Measurements from ENCODE around the gene GPRC6A. TPM values are rescaled to one million over a fixed set of nuclear protein-coding genes. Genes with fewer than 3 reads are reported as not detected.

Gene GPRC6A
- polyA plus RNA-seq, 3 donors, result 0.11 to 0.38 (median 0.17) TPM

DNA sequence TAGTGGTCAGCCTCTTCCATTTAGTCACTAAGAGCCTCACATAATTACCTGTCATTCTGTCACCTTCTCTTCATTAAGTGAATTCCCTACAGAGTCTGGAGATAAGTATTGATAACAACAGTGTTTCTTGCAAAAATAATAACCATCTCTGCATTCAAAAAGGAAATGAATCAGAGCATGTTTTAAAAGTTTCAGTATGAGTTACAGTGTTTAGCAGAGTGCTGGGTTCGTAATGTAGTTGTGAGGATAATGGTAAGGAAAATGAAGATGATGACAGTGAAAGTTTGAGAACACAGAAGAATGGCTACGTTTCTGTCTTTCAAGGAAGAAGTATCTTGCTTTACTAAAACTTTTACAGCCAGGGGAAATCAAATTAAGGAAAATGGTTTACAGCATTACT lies 31.3 kb downstream of the GPRC6A start:
- no peak for DNase-seq (ENCODE audit: extremely low read depth in 1 of 11, low read depth in 9 of 11, low spot score in 4 of 11)

DNA sequence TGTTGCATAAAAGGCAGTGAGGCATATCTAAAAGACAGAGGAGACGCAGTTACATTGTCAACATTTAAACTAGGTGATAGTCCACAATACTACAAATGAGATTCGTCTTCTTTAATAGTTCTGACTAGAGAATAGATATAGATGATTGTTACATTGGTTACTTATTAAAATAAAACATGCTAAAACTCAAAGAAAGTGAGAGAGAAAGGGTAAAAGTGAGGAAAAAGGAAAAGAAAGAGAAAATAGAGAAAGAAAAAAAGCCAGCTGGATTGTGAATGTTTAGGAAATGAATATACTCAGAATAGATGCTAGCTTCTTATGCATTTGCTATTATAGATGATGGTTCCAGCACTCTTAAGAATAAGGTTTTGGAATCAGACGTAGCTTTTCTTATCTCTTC lies 35.7 kb downstream of the GPRC6A start:
- DNase-seq (ENCODE audit: extremely low read depth in 1 of 11, low read depth in 9 of 11, low spot score in 4 of 11), result no peak

DNA sequence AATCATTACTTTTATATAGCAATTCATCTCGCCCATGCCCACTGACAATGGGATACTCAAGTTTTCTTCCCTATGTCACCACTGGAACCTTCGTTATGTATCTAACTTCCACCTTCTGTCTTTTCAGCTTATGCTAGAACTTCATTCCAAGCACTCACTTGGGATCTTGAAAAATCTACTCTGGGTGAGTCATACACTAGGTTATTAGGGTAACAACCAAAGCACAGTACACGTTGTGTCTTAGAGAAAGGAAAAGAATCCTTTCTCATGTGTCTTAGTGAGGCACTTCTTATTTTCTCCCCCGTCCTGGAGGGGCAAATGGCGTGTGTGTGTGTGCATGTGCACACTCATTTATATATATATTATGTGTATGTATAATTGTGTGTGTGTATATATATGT lies 45.0 kb downstream of the GPRC6A start:
- no peak for DNase-seq (ENCODE audit: extremely low read depth in 1 of 11, low read depth in 9 of 11, low spot score in 4 of 11)

DNA sequence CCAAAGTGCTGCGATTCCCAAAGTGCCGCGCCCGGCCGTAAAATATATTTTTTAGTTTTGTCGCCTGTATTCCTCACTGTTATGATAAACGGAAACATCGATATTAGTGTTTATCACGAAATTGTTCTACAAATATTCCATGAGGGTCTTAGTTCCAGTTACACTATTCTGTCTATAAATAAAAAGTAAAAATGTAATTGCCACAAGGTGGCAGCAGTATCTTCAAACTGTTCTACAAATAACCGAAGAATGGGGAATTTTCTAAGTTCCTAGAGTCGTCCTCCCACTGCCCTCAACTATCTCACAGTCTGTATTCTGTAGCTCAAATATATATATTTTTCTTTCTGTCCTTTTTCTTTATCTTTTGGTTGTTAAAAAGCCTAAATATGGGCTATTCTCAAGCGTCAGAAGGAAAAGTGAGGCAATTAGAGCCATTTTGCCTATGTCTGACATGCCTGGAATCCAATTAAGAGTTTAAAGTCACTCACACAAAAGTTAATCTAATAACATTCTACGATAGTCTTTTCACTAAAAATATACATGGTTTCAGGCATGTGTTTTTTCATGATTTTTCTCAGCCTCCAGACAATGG lies 49.2 kb downstream of the GPRC6A start:
- peak in 4 of 11 donors; percentile 15 to 41 (median 26) for DNase-seq (ENCODE audit: extremely low read depth in 1 of 11, low read depth in 9 of 11, low spot score in 4 of 11)

DNA sequence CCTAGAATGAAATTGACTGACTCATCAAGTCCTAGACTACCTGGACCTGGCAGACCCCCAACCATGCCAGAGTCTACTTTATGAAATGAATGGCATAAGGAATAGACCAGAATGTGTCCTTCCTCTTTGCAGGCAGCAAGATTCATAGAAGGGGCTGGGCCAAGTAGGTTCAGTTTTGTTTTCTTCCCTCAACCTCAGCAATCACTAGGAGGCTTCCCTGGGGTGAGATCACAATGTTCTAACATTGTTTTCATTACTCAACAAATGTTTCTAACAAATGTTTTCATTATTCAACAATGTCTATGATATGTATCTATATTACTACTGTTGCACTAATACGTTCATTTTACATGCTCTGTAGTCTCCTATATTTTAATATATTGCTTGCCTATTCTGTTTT lies 55.0 kb downstream of the GPRC6A start:
- no peak for DNase-seq (ENCODE audit: extremely low read depth in 1 of 11, low read depth in 9 of 11, low spot score in 4 of 11)

DNA sequence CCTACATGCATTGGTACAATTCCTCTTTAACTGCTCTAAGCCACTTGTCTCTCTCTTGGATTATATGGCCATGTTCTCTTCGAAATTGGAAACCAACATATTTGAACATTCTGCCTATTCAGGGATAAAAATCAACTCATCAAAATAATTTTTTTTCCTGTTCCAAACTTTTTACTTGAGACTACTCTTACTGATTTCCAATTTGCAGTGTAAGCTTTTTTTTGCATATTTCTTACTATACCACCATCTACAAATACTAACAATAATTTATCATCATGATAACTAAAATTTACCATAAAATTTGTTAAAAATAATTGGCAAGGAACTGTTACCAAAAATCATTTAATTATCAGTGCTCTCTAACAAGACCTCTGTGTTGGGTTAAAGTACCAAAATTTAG lies 56.4 kb downstream of the GPRC6A start:
- no peak for DNase-seq (ENCODE audit: extremely low read depth in 1 of 11, low read depth in 9 of 11, low spot score in 4 of 11)

DNA sequence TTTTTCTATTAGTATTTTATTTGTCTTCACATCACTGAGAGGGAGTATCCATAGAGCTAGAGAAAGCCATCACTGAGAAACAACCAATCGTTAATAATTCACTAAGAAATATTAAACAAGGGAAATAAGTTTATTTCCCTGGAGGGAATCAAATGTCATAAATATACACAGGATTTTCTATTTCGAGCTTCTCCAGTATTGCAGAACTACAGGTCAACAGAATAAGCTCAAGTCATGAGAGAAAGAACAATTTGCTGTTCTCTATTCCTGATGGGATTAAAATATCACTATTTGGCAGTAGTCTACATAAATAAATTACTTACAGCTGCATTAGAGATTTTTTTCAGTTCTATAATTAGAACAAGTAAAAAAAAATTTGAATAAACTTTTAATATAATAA lies 61.2 kb downstream of the GPRC6A start:
- DNase-seq (ENCODE audit: extremely low read depth in 1 of 11, low read depth in 9 of 11, low spot score in 4 of 11), result no peak

DNA sequence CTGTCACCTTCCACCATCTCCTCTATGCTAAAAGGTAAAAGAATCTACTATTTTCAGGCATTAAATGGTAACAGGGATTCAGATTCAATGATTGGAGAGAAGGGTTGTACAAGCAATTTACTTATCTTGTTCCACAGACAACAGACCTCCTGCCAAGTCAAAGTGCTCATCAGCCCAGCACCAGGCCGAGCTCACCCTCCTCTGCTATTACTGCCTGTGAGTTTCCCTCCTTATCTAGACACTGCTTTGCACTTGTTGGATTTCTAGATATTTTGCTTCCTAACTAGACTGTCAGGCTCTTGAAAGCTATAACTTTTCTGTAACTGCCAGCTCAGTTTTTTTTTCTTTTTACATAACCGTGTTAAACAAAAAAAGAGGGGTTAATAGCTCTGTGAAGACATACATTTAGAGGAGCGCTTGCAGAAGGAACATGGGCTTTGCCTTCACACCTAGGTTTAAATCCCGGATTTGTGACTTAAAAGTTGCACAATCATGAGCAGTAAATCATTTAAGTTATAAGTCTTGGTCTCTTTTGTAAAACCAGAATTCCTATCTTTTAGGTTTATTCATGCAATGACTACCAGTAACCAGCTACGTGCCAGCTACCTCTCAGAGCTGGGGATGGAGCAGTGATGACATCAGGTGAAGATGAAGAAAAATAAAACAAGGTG lies 62.2 kb downstream of the GPRC6A start:
- DNase-seq (ENCODE audit: extremely low read depth in 1 of 11, low read depth in 9 of 11, low spot score in 4 of 11), result no peak

DNA sequence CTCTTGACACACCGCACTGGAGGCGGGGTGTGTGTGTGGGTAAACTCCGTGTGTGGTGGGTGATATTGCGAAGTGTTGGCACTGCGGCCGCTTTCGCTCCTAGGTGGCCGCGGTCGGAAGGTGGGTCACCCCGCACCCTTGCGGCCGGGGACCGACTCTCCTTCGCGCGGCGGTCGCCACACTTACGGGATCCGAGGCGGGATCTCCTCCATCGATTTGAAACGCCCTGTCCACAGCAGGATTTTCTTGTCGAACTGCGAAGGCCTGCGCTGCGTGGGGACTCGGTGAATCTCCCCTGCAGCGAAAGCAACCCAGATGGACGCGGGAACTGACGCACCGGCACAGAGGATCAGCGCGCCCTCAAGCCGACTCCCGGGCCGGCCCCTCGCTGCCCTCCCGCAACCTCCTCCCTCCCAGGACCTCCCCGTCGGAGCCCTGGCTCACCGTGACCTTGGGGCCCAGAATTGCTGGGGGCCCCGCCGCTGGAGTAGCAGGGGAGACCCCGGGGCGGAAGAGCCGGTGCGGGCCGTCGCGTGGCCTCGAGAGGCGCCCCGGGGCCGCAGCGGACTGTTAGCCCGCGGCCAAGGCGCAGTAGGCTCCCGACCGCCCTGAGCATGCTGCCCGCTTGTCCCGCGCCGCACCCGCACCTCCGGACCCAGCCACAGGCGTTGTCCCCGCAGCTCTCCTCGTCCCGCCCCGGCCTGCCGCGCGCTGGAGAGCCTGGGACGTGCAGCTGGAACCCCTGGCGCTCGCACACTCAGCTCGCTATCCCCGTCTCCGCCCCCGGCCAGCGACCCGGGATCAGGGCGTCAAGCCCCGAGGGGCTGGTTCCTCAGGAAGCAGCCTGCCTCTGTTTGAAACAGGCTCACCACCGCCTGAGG lies 63.7 kb downstream of the GPRC6A start, which contains the start of gene FAM162B:
Gene FAM162B (minus strand): TSS at position 759 of the 881 bp plus-strand sequence. CDS start 143 bp downstream, at position 616.
- DNase-seq (ENCODE audit: extremely low read depth in 1 of 11, low read depth in 9 of 11, low spot score in 4 of 11), result peak in 3 of 11 donors; percentile 15 to 24 (median 22)

DNA sequence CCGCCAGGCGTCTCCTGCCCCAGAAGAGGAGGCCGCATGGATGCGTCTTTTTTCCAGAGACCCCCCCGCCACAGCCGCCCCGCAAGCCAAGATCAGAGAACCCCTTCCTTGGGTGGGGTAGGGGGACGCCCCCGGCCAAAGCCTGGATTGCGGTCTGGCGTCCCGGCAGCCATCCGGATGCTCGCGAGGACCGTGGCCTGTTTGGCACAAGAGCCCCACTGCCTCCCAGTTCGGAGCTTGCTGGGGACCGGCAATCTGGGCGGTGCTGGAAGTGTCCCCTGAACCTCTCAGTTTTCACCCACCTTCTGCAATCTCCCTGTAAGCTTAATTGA lies 64.3 kb downstream of the GPRC6A start:
- no peak for DNase-seq (ENCODE audit: extremely low read depth in 1 of 11, low read depth in 9 of 11, low spot score in 4 of 11)

DNA sequence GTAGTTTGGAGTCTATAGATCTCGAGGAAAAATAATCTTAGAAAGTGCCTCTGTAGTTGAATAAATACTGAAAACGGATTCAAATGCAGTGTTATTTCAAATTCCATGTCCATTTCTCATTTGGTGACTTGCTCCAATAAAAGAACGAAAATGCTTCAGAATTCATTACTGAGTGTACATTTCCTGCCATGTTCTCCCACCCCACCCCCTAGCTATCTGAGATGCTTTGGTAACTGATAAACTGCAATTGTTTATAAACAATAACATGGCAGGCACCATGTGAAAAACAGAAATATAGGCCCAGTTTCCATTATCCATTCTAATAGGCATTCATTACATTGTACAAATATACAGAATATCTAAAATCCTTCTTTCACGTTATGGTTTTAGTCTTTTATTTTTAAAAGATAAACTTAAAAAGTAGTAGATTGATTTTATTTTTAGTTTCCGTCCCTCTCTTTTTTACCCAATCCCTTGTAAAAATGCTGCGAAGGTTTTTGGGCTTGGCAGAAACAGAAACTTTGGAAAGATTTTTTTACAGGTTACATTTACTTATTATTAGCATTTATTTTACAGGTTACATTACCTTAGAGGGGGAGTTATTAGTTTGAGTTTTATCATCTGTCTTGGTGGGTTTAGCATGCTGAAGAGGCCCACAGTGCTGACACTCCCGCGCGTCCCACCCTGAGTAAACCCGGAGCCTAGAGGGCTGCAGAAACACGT lies 64.8 kb downstream of the GPRC6A start:
- DNase-seq (ENCODE audit: extremely low read depth in 1 of 11, low read depth in 9 of 11, low spot score in 4 of 11), result no peak

DNA sequence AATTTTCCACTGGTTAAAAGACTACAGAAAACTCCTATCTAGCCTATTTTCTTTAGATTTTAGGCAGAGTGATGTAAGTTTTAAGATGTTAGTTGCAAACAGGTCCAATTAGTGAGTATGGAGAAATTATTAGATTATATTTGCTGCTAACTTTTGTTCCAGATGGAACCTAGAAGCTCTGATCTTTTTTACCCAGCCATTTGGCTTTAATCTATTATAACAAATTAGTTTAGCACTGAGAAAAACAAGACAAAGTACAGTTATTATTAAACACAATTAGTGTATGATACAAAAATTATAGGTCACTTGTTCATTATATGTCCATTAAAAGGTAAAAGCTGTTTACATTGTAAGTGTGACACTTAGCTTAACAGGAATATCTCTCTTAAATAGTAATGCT lies 65.8 kb downstream of the GPRC6A start:
- DNase-seq (ENCODE audit: extremely low read depth in 1 of 11, low read depth in 9 of 11, low spot score in 4 of 11), result no peak

DNA sequence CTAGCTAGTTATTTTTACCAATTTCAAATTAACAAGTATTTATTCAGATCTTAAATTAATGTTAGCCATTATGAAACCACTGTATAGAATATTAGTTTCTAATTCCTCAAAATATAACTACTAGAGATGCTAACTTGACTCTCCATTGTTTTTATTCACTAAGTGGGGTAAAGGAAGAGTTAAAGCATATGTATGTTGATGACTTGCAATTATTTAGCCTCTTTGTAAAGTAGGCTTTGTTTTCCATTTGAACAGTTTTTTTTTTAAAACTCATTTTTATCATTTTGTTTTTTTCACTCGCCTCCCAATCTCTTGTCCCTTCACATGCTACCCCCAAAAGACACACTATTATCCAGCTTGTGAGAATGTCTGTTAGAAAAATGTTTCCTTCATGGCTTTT lies 66.6 kb downstream of the GPRC6A start:
- DNase-seq (ENCODE audit: extremely low read depth in 1 of 11, low read depth in 9 of 11, low spot score in 4 of 11), result no peak

DNA sequence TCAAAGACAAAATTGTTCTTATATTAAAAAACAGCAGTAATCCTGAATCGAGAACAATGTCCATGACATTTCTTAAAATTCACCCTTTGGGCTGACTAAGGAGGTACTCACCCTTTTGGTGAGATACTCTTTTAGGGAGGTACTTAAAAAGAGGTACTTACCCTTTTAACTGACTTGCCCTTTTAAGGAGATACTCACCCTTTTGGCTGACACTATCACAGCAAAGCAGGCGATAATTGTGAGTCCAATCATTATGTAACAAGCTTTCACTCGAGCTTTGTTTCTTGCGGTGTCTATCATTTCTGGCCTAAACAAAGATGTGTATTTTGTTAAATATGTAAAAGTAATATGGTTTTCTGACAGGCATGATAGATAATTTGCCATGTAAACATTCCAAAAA lies 67.1 kb downstream of the GPRC6A start:
- no peak for DNase-seq (ENCODE audit: extremely low read depth in 1 of 11, low read depth in 9 of 11, low spot score in 4 of 11)

DNA sequence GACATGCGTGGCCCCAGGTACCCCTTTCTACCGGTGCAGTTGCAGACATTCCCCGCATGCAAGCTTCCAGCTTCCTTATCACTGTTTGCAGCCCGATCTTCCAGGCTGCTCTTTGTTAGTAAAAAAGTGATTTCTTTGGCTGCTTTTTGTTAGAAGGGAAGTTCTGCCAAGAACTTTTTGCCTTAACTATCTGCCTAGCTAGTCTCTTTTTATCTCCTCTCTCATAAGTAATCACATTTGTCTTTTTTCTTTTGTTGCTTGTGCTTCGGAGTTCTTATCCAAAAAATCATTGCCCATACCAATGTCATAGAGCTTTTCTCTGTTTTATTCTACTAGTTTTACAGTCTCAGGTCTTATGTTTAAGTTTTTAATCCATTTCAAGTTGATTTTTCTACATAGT lies 83.7 kb downstream of the GPRC6A start:
- DNase-seq (ENCODE audit: extremely low read depth in 1 of 11, low read depth in 9 of 11, low spot score in 4 of 11), result no peak

Other genes starting within 250 kb of the GPRC6A start
- gene RSPH4A, start 212.6 kb downstream of the GPRC6A start, polyA plus RNA-seq (ENCODE audit: insufficient read length in 3 of 3), result 1 to 10 TPM; 2.6 to 3.0 (median 2.7) TPM
- 10 to 100 TPM; 12.7 to 14.9 (median 14.5) TPM for gene ZUP1, start 160.3 kb downstream of the GPRC6A start, polyA plus RNA-seq (ENCODE audit: insufficient read length in 3 of 3)
- gene KPNA5, start 147.9 kb downstream of the GPRC6A start, polyA plus RNA-seq (ENCODE audit: insufficient read length in 3 of 3), result 10 to 100 TPM; 16.1 to 20.6 (median 19.1) TPM
- gene FAM162B, start 63.4 kb downstream of the GPRC6A start, polyA plus RNA-seq (ENCODE audit: insufficient read length in 3 of 3), result 1 to 10 TPM; 4.9 to 8.2 (median 6.1) TPM
- gene RFX6, start 48.2 kb upstream of the GPRC6A start, polyA plus RNA-seq (ENCODE audit: insufficient read length in 3 of 3), result under 1 TPM in 2 of 3 donors, not detected in 1; 0.05 to 0.08 TPM

All from renal cortex interstitium (tissue), 11 donors.